Mucosa of descending colon (tissue), 3 donors: ENCODE data around the gene ZBTB7C. TPM values are rescaled to one million over a fixed set of nuclear protein-coding genes. Genes with fewer than 3 reads are reported as not detected.

ENCODE experiments used
- ATAC-seq: fragments of 200-7000 bp; cut with Tn5 transposase; one replicate; pipeline ENCODE4 v1.9.1; 2020; ENCODE audit warnings: mild to moderate bottlenecking, moderate library complexity
- DNase-seq, 3 donors: peaks; one replicate each; pipeline ENCODE4 v3.0.0-alpha.2; 2020
- H3K36me3 ChIP-seq: fragments of 200-600 bp; one replicate; pipeline ENCODE4 v1.8.0; 2021; ENCODE audit warnings: low read depth, mild to moderate bottlenecking
- H3K4me1 ChIP-seq: fragments of 200-600 bp; one replicate; pipeline ENCODE4 v1.8.0; 2021; ENCODE audit warnings: low read depth, mild to moderate bottlenecking
- H3K4me3 ChIP-seq: fragments of 200-600 bp; one replicate; pipeline ENCODE4 v1.8.0; 2021; ENCODE audit warnings: mild to moderate bottlenecking
- H3K9me3 ChIP-seq: fragments of 200-600 bp; one replicate; pipeline ENCODE4 v1.8.0; 2021; ENCODE audit warnings: mild to moderate bottlenecking
- CTCF ChIP-seq: fragments of 200-600 bp; IDR thresholded peaks from one replicate; pipeline ENCODE4 v1.8.0; 2022; ENCODE audit warnings: antibody characterized with exemption, mild to moderate bottlenecking
- intact Hi-C, 2 donors: fragments of 100-400 bp; cut with DNase I in 1 of 2; cut with micrococcal nuclease in 1 of 2; formaldehyde crosslinking; loops; one replicate each; pipeline versions ENCODE4 v1.11.0 to v1.11.1; 2022; cut with DNase I, micrococcal nuclease
- total RNA-seq, 3 donors: library from RNA; stranded (reverse); fragmentation: NEBNext Ultra II Directional in 2 of 3; extraction: Animal tissue kit (Norgen Biotek cat#: 25700) in 2 of 3; gene quantifications; one replicate each; pipeline versions ENCODE4 v1.2.1 to v1.2.4, GENCODE V29; 2021 to 2023
- donor health status: DM: no; HTN: no; CAD: no; lungs with moderate emphysema.
- donor health status: DM: no; HTN: no; CAD: no.
- donor health status: DM: no; HTN: yes; CAD: no.

Gene ZBTB7C
- total RNA-seq, 3 donors from 2014 or later: 20.8 to 56.6 (median 38.2) TPM

- H3K4me3 ChIP-seq: no peak overlapping the region
- no peak for ATAC-seq
- no peak for TF ChIP-seq CTCF
- no peak for DNase-seq
- no peaks in the 10 kb centered on the region for H3K9me3 ChIP-seq
- intact Hi-C loops: no loop called here
- H3K36me3 ChIP-seq: no peaks in the 10 kb centered on the region
- H3K4me1 ChIP-seq: no peaks in the 10 kb centered on the region
Observed at GRCh38 chr18:48190994-48191393, 218.2 kb downstream of the ZBTB7C start.

- Histone ChIP-seq H3K4me3 (no peak overlapping the region), H3K9me3 (no peaks in the 10 kb centered on the region), H3K4me1 (no peaks in the 10 kb centered on the region), H3K36me3 (no peaks in the 10 kb centered on the region)
- ATAC-seq (no peak), DNase-seq (no peak)
- TF ChIP-seq CTCF: no peak
- intact Hi-C loops: no loop called here
Observed at GRCh38 chr18:48188609-48189008, 220.6 kb downstream of the ZBTB7C start.

- Histone ChIP-seq H3K36me3 (no peaks in the 10 kb centered on the region), H3K4me3 (no peak overlapping the region), H3K9me3 (no peaks in the 10 kb centered on the region), H3K4me1 (no peaks in the 10 kb centered on the region)
- DNase-seq (no peak), ATAC-seq (no peak)
- no peak for TF ChIP-seq CTCF
- intact Hi-C loops: no loop called here
Observed at GRCh38 chr18:48186861-48187260, 222.3 kb downstream of the ZBTB7C start.

- Histone ChIP-seq H3K4me1 (no peaks in the 10 kb centered on the region), H3K4me3 (no peak overlapping the region), H3K9me3 (no peaks in the 10 kb centered on the region), H3K36me3 (no peaks in the 10 kb centered on the region)
- DNase-seq: no peak
- ATAC-seq: no peak
- TF ChIP-seq CTCF: no peak
- intact Hi-C loops: no loop called here
Observed at GRCh38 chr18:48186131-48186766, 222.9 kb downstream of the ZBTB7C start.

- TF ChIP-seq CTCF: no peak
- no peak for ATAC-seq
- H3K9me3 ChIP-seq: no peaks in the 10 kb centered on the region
- DNase-seq: no peak
- H3K4me3 ChIP-seq: no peak overlapping the region
- H3K4me1 ChIP-seq: no peaks in the 10 kb centered on the region
- no peaks in the 10 kb centered on the region for H3K36me3 ChIP-seq
- intact Hi-C loops: no loop called here
Observed at GRCh38 chr18:48184118-48184517, 225.1 kb downstream of the ZBTB7C start.

- no peak overlapping the region for H3K4me3 ChIP-seq
- DNase-seq: no peak
- H3K36me3 ChIP-seq: no peaks in the 10 kb centered on the region
- no peaks in the 10 kb centered on the region for H3K9me3 ChIP-seq
- intact Hi-C loops: no loop called here
- H3K4me1 ChIP-seq: no peaks in the 10 kb centered on the region
- no peak for TF ChIP-seq CTCF
- ATAC-seq: no peak
Observed at GRCh38 chr18:48183613-48184012, 225.6 kb downstream of the ZBTB7C start.
